GM20000 (cell line): Measurements from ENCODE around the gene GID8.
"Not testable (repeated sequence)": the region's sequence is repeated elsewhere in the genome, so short reads cannot be mapped to it uniquely, and the experiment has no call there.

Source experiments
- DNase-seq: peaks from one replicate; pipeline ENCODE4 v3.0.0; 2012; ENCODE audit warnings: low spot score
- CTCF ChIP-seq: IDR thresholded peaks from 2 replicates; pipeline ENCODE4 v1.5.1; 2012; ENCODE audit warnings: mild to moderate bottlenecking, control low read depth; ENCODE audit errors: extremely low read depth, missing control alignments

Gene GID8

GRCh38 chr20:62917720-62918119 lies 20.2 kb upstream of the GID8 start:
- no peak for TF ChIP-seq CTCF
- no peak for DNase-seq

GRCh38 chr20:62918147-62918546 lies 19.8 kb upstream of the GID8 start:
- no peak for TF ChIP-seq CTCF
- no peak for DNase-seq

GRCh38 chr20:62918831-62919230 lies 19.1 kb upstream of the GID8 start:
- no peak for TF ChIP-seq CTCF
- no peak for DNase-seq

DNA sequence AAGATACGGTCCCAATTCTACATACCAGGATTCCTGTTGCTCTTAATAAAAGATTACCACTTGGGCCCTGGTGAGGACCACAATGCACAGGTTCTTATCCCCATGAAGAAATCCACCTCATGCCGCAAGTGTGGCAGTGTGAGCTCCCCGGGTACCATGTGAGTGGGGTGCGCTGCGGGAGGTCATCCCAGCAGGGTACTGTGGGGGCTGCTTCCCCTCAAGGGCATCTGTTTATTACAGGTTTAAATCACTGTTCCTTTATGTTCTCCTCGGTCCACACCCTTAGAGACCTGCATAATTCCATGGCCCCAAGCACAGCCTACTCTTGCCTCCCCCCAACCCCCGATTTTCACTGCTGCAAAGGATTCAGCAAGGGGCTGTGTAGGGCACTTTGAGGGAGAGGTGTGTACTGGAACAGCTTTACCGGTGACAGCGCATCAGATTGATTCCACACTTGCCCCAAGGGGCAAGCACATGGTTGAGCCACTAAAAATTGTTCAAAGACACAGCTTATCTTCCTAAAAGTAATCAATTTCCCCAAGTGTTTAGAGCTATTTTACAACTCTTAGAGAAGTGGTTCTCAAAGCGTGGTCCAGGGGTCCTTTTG lies 17.8 kb upstream of the GID8 start:
- no peak for TF ChIP-seq CTCF
- no peak for DNase-seq

GRCh38 chr20:62921119-62921687 lies 16.7 kb upstream of the GID8 start:
- TF ChIP-seq CTCF, result no peak
- DNase-seq, result peak; percentile 55

DNA sequence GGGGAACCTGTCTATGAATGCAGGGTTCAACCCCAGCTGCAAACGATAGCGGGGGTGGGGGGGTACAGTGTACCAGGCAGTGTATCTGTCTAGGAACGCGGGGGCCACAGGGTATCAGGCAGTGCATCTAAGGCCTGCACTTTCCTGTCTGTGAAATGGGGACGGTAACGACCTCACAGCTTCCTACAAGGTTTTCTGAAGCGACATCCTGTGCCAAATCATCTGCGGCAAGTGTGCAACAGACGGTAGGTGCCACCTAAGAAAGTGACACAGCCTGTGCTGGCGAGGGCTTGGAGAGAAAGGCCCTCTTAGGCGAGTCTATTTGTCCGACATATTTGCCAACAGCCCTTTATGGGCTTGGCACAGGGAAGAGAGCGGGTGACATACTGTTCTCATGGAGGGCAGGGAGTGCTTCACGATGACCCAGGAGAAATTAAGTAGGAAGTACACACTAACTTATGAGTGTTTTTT lies 15.5 kb upstream of the GID8 start:
- DNase-seq, result no peak
- no peak for TF ChIP-seq CTCF

- not testable (repeated sequence) for DNase-seq
Observed at GRCh38 chr20:62923059-62923668, 14.8 kb upstream of the GID8 start.
